AG08395 (cell line): ENCODE measurements around the gene C19orf67.

Experiments used
- DNase-seq: peaks from one replicate; pipeline ENCODE4 v3.0.0; 2012; ENCODE audit warnings: mixed read lengths, low spot score

C19orf67 gene

DNA sequence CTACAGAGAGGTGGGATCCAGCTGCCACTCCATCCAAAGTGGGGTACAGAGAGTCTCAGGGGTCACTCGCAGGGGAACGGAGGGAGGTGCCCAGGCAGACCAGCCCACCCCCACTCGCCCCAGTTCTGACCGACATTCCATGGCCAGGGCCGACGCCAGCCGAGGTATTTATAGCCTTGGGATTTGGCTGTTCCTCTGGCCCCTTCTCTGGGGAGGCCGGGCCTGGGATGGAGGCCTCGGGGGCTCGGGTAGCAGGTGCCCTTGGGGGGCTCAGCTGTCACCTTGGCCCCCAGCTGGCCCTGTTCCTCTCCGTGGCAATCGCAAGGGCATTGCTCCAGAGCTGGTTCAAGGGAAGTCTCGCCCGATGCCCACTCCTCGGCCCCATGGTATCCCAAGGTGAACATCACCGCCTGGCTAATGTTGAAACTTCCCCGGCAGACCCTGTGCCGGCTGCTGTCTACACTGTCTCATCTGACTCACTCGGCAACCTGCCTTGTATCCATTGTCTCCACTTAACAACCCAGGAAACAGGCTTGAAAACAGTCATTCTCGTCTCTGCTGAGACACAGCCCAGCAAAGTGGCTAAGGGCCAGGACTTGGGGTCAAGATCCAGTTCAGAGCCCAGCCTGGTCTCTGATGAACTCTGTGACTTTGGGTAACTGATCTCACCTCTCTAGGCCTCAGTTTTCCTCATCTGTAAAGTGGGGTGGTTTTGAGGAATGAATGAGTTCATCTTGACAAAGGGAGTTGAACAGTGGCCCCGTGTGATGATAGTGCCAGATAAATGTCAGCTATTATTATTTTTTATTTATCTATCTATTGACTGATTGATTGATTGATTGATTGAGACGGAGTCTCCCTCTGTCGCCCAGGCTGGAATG is 22.2 kb upstream of the C19orf67 start:
- DNase-seq: no peak

DNA sequence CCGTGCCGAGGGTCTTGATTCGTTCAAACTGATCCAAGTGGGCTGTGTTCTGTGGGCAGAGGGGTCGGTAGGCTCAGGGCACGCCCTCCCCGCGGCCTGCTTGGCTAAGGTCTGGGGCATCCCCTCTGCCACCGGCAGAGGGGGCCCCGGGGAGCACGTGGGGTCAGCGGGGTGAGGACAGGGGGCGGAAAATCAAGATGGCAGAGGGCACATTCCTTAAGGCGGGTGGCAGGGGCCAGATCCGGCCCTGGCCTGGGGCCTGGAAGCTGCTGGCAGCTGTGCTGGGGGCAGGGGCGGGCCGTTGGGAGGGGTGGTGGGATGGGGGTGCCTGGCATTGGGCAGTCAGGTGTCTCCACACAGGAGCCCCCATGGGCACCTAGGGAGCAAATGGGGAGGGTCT is 21.3 kb upstream of the C19orf67 start:
- no peak for DNase-seq

DNA sequence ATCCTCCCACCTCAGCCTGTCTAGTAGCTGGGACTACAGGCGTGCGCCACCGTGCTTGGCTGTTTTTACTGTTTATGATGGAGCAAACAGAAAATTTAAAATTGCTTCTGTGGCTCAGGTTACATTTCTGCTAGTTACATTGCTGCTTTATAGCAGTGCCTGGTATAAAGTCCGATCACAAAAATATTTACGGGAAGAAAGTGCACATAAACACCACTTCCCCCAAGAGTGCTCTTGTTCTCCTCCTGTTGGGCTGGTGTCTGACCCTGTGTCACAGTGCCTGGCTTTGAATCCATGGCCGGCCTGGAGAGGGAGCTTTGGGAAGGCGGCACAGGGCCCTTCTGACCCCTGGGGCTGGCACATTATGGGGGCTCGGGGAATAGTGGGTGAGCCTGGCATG is 20.1 kb upstream of the C19orf67 start:
- DNase-seq: no peak

DNA sequence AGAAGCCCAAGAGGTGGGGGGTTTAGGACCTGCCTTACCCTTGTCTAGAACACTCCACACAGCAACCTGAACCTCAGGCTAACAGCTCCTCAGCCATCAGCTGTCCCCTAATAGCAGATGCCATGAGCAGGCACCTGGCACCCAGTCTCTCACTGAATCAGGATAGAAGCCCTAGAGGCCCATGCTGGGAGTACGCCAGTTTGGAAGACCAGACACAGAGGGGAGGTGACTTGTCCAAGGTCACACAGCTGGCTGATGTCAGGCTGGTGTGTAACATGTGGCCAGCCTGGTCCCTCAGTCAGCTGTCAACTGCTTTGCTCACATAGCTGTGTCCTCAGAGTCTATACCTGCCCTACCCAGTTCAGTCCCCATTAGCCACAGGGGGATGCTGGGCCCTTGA is 17.7 kb upstream of the C19orf67 start:
- no peak for DNase-seq

DNA sequence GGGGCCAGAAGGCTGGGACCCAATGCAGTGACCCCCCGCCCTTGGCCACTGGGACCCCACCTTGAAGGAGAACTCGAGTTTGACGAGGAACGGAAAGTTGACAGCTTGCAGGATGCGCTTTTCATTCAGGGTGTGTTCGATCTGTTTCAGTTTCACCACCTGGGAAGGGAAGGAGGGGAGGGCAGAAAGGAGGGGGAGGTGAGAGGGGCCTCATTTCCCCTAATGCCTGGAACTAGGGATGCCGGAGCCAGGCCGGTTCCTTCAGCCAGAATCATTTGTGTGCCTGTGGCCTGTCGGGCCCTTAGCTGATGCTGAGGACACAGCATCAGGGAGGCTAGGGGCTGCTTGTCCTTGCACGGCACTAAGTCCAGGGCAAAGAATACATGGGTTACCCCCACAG is 17.2 kb upstream of the C19orf67 start:
- no peak for DNase-seq

DNA sequence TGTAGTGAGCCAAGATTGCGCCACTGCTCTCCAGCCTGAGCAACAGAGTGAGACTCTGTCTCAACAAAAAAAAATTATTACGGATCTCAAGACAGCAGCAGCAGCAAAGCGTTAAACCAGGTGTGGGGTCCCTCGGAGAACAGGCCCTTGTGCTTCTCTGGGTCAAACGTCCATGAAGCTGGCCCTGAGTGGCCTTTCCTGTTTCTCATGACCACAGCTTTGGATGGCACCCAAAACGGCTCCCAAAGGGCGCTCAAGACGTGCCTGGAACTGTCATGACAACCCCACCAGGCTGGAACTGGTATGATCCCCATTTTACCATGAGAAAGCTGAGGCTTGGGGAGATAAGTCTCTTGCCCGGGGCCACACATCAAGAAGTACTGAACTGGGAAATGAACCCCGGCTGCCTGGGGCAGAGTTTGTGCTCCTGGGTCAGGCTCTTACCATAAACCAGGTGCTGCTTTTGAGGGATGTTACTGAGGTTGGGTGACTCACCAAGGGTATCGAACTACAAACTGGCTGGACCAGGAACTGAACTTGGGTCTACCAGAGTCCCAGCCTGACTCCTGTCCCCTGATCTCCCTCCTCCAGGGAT is 16.6 kb upstream of the C19orf67 start:
- DNase-seq: no peak

DNA sequence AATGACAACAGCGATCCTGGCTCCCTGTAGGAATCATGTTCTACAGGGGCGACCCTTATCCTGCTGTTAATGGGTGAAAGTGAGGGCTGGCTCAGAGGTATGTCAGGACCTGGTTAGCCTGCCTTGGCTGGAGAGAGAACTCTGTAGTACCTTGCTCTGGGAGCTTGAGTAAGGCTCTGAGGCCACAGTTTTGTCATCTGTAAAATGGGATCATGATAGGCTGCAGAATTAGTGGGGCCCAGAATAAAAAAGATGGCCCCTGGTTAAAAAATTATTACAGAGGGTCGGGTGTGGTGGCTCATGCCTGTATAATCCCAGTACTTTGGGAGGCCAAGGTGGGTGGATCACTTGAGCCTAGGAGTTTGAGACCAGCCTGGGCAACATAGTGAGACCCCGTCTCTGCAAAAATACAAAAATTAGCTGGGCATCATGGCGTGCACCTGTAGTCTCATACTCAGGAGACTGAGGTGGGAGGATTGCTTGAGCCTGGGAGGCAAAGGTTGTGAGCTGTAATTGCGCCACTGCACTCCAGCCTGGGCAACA is 15.5 kb upstream of the C19orf67 start:
- DNase-seq: no peak

DNA sequence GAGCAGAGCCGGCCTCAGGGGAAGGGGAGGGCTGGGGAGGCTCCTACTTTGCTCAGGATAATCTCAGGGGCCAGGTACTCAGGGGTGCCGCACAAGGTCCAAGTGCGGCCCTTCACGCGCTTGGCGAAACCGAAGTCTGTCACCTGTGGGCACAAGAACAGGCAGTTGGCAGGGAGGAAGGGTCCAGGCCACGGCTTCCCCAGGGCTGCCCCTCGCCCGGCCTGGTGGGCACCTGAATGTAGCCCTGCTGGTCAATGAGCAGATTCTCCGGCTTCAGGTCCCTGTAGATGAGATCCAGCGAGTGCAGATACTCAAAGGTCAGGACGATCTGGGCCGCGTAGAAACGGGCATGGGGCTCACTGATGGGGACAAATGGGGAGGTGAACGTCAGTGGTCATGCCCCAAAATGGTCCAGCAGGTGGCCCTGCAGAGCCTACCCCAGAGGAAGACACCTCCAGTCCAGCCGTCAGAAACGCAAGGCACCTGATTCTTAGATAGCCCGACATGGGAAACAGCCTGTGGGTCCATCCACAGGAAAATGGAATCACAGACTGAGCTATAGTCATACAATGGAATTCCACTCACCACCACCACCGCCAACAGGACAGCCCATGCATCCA is 12.1 kb upstream of the C19orf67 start:
- DNase-seq: no peak

DNA sequence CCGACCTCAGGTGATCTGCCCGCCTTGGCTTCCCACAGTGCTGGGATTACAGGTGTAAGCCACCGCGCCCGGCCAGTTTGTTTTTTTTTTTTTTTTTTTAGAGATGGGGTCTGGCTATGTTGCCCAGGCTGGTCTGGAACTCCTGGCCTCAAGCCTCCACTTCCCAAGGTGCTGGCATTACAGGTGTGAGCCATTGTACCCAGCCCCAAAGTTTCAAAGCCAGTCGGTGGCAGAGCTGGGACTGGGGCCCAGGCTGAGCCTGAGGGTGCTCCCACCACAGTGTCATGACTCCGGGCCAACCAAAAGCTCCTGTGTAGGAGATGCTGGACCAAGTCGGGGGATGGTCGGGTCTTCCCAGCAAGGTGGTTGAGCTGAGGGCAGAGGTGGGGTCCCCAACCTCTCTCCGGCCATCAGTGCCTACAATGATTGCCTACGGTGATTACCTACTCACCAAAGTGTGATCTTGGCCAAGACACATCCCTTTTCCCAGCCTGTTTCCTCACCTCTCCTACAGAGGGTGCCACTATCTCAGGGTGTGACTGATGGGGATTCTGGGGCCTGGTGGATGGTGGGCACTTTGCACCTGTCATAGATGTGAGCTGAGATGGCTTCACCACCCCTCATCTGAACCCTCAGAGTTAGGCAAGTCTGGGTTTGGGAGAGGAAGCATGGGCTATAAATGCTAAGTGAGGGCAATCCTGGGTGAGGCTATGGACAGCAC is 10.8 kb upstream of the C19orf67 start:
- no peak for DNase-seq

DNA sequence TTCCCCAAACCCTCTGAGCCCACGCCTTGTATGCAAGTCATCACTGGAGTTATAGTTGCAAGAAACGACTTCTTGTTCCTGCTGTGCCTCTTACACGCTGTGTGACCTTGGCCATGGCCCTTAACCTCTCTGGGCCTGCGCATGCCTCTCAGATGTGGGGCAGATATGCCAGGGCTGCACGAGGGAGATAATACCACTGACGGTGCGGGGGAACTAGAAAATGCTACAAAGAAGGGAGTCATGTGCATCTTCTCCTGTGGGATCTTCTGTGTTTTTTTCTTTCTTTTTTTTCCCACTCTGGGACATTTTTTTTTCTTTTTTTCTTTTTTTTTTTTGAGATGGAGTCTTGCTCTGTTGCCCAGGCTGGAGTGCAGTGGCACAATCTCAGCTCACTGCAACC is 9.3 kb upstream of the C19orf67 start:
- no peak for DNase-seq

DNA sequence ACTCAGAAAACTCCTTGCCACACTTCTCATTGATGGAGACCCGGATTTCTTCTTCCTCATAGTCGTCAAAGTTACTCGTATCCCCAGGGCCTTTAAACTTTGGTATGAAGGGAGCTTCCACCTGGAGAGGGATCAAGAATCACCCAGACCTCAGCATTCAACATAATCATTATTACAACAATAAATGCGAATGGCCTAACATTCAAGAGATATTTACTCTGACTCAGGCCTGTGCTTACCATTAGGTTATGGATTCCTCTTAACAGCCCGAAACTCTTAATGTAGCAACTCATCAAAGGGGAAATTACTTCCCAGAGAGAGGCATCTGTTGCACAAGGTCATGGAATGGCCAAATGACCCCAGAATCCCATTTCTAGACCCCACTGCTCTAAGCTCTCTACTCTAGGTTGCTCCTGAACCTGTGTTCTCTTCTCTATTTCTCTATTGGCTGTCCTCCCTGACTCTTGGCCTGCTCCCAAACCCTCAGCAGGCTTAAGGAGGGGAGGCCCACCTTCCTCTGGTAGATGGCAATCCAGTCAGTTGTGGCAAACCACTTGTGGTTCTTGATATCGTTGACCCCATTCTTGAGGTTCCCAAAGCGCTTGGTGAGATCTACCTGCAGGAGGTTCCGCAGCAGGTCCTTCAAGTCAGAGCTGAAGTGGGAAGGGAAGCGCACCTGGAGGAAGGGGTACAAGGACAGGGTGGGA is 7.7 kb upstream of the C19orf67 start:
- no peak for DNase-seq

DNA sequence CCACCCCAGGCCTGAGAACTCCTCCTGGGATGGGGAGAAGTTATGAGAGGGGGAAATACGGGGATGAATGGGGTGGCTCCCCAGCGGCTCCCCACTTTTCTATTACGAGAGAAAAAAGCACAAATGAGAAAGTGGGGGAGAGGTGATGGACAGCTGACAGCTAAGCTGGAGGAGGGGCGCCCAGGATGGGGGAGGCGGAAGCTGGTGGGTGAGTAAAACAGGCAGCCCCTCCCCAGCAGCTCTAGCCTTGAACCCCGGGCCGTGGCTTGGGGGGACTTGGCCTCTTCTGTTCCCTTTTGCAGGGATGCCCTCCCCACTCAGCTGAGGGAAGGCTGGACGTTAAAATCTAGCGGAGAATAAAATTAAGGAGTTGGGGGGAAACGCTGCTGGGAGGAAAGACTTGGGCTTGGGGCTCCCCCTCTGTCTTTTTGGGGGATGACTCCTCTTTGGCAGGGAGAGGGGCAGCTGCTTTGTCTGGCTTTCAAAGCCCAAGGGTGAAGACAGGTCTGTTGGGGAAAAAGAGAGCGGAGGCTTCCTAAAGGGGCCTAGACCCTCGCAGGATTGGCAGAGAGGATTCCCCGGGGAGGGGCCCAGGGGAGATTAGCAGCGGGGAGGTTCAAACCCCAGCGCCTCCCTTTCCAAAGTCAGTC is 6.4 kb upstream of the C19orf67 start:
- no peak for DNase-seq

DNA sequence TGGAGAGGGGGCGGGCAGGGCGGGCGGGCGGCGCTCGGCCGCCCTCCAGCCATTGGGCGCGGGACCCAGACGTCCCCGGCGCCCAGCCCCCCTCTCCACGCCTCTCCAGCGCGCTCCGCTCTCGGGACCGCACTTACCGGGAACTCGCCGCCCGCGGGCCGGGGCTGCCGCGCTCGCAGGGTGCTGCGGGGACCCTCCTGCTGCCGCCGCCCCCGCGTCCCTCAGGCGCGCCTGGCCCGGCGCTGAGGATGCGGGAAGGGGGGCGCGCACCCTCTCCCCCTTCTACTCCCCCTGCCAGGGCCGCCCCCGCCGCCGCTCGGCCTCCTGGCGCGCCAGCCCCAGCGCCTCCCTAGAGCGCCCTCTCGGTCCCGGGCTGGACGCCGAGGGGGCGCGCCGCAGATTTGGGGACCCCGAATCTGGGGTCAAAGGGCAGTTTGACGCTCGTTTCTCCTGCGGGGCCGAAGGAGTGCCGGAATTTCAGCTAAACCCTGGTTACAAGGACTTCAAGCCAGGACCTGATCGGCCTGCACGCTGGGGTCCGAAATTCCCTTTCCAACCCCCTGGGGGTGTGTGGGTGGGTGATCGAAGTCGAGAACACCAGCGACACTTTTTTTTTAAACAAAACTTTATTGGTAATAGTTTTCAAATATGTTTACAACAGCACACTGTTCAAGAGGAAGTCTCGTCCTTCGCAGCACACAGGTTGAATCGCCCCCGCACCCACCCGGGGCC is 5.7 kb upstream of the C19orf67 start:
- peak; percentile 86 for DNase-seq

DNA sequence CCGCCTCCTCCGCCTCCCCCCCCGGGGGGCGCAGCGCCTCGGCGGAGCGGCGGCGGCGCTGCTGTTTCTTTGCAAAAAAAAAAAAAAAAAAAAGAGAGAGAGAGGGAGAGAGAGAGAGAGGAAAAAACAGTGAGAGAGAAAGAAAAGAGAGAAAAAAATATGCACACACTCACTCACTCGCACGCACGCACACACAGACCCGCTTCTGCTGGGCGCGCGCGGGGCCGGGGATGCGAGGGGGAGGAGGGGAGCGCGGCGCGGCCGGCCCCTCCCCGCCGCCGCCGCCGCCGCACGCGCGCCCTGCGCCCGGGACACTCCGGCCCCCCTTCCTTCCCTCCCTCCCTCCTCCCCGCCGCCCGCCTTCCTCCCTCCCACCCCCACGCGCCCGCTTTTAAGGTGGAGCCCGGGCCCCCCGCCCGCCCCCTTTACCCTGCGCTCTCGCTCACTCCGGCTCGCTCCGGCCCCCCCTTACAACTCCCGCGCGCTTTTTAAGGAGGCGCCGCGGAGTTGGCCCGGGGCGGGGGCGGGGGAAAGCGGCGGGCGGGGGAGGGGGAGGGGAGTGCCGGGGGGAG is 5.0 kb upstream of the C19orf67 start, which contains the start of gene SAMD1:
Gene SAMD1 (minus strand): TSS at position 243 of the 572 bp plus-strand sequence.
- peak; percentile 89 for DNase-seq

DNA sequence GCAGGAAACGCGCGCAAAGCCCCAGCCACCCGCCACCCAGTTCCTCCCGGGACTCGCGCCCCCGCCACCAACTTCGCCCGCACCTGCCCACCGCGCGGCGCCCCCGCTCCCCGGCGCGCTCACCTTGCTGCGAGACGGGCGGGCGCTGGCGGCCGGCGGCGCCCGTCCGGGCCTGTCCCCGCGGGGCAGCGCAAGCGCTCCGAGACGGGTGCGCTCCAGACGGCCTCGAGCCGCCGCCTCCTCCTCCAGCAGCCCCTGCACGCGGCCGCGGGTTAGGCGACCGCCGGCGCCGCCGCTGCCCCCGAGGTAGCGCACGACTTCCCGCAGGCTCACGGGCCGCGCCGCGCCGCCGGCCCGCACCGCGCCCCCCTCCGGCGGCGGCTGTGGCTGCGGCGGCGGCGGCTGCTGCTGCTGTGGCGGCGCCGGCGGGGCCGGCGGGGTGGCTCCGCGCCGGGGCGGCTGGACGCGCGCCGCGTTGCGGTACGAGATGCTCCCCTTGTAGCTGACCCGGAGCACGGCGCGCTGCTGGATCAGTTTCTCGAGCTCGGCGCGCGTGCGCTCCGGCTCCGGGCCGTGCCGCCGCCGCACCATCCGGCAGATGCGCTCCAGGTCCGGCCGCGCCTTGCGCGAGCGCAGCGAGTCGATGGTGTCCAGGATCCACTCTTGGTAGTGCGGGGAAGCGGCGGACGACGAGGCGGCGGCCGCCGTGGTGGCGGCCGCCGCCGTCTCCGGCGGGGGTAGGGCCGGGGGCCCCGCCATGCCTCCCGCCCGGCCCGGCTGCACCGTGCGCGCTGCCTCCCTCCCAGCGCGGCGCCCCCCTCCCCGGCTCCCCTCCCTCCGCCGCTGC is 4.3 kb upstream of the C19orf67 start:
- peak; percentile 51 for DNase-seq

DNA sequence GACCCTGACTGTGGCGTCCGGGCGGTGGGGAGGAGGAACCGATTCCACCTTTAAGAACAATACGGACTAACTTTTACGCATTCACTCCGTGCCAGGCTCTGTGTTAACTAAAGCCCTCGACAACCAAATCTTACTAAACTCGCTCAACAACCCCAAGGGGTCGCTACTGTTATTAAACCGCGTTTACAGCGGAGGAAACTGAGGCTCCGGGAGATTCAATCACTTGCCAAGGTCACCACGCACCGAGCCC is 3.8 kb upstream of the C19orf67 start:
- DNase-seq: no peak

DNA sequence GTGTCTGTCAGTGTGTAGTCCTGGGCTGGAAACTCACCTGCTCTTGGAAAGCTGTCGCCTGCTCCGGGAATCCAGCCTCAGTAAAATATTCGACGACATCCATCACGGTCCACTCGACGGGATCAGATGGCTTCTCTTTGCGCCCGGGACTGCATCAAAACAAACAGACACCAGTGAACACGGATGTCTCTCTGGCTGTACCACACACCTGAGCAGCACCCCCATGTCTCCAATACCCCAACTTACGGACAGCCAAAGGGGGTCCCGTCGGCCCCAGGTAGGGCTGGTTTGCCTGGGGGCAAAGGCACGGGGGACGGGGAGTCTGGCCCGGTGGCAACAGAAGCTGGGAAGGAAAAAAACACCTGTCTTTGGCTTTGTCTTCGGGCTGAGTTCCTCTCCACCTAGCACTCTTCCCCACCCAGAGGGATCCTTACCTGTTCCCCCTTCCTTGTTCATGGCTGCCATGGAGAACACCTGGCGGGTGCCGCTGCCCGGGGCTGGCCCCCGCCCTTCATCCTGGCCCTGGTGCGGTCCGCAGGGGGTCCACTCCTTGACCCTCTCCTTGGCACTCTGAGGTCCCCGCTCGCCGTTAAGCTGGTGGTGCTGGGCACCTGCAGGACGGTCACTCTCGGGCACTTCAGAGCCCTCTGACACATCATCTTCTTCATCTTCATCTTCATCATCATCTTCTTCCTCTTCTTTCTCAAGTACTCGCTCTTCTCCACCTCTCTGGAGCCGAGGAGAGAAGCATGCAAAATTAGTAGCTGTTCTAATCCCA is 3.2 kb upstream of the C19orf67 start:
- DNase-seq: no peak

DNA sequence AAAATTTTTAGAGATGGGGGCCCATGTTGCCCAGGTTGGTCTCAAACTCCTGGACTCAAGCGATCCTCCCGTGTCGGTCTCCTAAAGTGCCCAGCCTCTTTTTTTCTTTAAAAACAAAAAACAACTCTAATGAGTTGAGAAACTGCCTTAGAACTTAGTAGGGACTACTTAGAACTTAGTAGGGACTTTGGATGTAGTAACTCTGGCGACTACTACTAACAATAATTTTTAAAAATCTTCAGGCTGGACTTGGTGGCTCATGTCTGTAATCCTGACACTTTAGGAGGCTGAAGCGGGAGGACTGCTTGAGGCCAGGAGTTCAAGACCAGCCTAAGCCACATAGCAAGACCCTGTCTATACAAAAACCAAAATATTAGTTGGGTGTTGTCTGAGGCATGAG is 515 bp upstream of the C19orf67 start:
- DNase-seq: no peak

DNA sequence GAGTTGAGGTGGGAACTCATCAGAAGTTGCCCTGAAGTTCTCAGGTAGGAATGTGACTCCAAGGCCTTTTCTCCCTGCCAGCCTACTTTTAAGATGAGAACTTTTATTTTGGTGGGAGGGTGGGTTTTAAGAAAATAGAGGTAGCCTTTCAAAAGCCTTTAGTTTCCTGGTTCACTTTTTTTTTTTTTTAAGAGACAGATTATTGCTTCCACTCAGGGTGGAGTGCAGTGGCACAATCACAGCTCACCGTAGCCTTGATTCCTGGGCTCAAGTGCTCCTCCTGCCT is 3.0 kb downstream of the C19orf67 start:
- no peak for DNase-seq
